Astrocyte (in vitro differentiated cells and primary cell): ENCODE measurements around the gene SARS1.

Source experiments
- CTCF ChIP-seq: IDR thresholded peaks from 2 replicates; pipeline ENCODE4 v1.5.1; 2011; ENCODE audit warnings: low read depth, mild to moderate bottlenecking, inconsistent platforms, low read length, moderate library complexity; ENCODE audit not compliant: insufficient read depth
- EZH2 ChIP-seq: IDR thresholded peaks from 2 replicates; pipeline ENCODE4 v1.6.1; 2012; ENCODE audit warnings: mild to moderate bottlenecking, low read length, inconsistent platforms; ENCODE audit not compliant: insufficient read depth

DNA sequence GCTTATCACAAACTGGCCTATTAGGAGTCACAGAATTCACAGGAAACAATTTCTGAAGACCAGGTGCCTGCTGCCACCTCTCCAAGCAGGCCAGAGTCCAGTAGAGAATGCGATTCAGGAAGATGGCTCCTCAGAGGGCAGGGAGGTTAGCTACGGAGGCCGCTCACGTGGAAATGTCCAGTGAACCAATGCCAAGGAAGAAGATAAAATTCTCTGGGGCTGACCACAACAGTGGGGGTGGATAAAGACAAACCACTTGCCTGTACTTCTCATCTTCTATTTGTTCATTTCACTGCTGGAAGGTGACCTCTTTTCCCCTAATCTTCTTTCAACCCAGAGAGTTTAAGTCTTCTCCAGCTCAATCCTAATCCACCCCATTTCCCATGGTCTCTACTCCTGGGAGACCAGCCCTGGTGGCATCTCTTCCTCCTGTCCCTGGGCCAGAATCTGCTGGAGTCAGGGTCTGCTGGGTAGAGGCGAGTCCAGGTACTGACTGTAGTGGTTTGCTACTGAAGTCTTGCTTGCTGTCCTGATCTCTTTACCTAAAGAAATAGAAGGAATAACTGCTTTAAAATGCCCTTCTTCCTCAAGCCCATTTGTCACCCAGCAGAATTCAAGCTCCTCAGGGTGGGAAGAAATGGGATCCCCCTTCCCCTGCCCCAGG, 66.0 kb downstream of the SARS1 start:
- TF ChIP-seq CTCF (no peak), EZH2 (no peak)
